Heart left ventricle (tissue), 16 donors: ENCODE measurements around the gene PTPRM. TPM values are rescaled to one million over a fixed set of nuclear protein-coding genes. Genes with fewer than 3 reads are reported as not detected.

ENCODE experiments used
- ATAC-seq, 4 donors: fragments of 200-7000 bp; cut with Tn5 transposase; one replicate each; pipeline ENCODE4 v1.9.1; 2020 to 2022; ENCODE audit warnings: moderate library complexity in 4 of 4, mild to moderate bottlenecking in 3 of 4, moderate number of reproducible peaks in 1 of 4
- DNase-seq, 5 donors: peaks; one replicate each; pipeline ENCODE4 v3.0.0-alpha.2; 2020
- H3K27ac ChIP-seq, 12 donors: fragments of 200-600 bp; sonication (generic) in 4 of 12; one replicate each; pipeline versions ENCODE4 v1.5.0 to v1.8.0; 2016 to 2022; ENCODE audit warnings: mild to moderate bottlenecking in 2 of 12
- H3K27me3 ChIP-seq, 9 donors: fragments of 200-600 bp; sonication (generic) in 2 of 9; one replicate each; pipeline versions ENCODE4 v1.5.1 to v1.8.0; 2016 to 2022; ENCODE audit warnings: mild to moderate bottlenecking in 3 of 9
- H3K36me3 ChIP-seq, 9 donors: fragments of 200-600 bp; sonication (generic) in 2 of 9; one replicate each; pipeline versions ENCODE4 v1.5.0 to v1.8.0; 2018 to 2022; ENCODE audit warnings: mild to moderate bottlenecking in 2 of 9
- H3K4me1 ChIP-seq, 12 donors: fragments of 200-600 bp; sonication (generic) in 4 of 12; one replicate each; pipeline versions ENCODE4 v1.5.0 to v1.8.0; 2016 to 2022; ENCODE audit warnings: mild to moderate bottlenecking in 3 of 12
- H3K4me3 ChIP-seq, 12 donors: fragments of 200-600 bp; sonication (generic) in 4 of 12; one replicate each; pipeline versions ENCODE4 v1.5.0 to v1.8.0; 2017 to 2022; ENCODE audit warnings: mild to moderate bottlenecking in 9 of 12, moderate library complexity in 4 of 12
- H3K9me3 ChIP-seq, 12 donors: fragments of 200-600 bp; sonication (generic) in 4 of 12; one replicate each; pipeline versions ENCODE4 v1.5.0 to v1.8.0; 2016 to 2022; ENCODE audit warnings: mild to moderate bottlenecking in 1 of 12
- CTCF ChIP-seq, 12 donors: fragments of 200-600 bp; sonication (generic) in 4 of 12; IDR thresholded peaks; one replicate each; pipeline versions ENCODE4 v1.5.0 to v1.8.0; 2018 to 2022; ENCODE audit warnings: antibody characterized with exemption in 12 of 12, mild to moderate bottlenecking in 5 of 12
- POLR2A ChIP-seq, 2 donors: fragments of 450-650 bp; IDR thresholded peaks; one replicate each; pipeline ENCODE4 v1.6.1; 2017; ENCODE audit warnings: antibody characterized with exemption in 2 of 2, mild to moderate bottlenecking in 2 of 2, moderate library complexity in 2 of 2
- WGBS, 4 donors: extraction: QIAGEN DNeasy Blood & Tissue Kit in 2 of 4; methylation state at CpG; one replicate each; pipeline versions ENCODE4 v1.1.5 to v1.1.7; 2013 to 2018; 5-methylcytosine and 5-hydroxymethylcytosine counted together
- intact Hi-C, 10 donors: fragments of 100-400 bp; cut with DNase I; formaldehyde crosslinking; loops; one replicate each; pipeline versions ENCODE4 v1.11.1 to v1.14.2; 2022
- polyA plus RNA-seq, 2 donors: library from polyadenylated mRNA; stranded (reverse); fragments of 200-250 nt; gene quantifications; one replicate each; pipeline ENCODE4 v1.2.3, GENCODE V29; 2013
- total RNA-seq, 9 donors: library from RNA; depleted of rRNA in 2 of 9; stranded (reverse); fragments of >200 nt in 2 of 9; fragmentation: NEBNext Ultra II Directional in 3 of 9; extraction: Animal tissue kit (Norgen Biotek cat#: 25700) in 3 of 9; gene quantifications; one replicate each; pipeline versions ENCODE4 v1.1.0 to v1.2.4, GENCODE V29; 2016 to 2023
- donor health status: ischemic (EF 13 %, LVEDD 7.1; RV severe dilation, severe dysfunction).
- donor health status: healthy with polysubstance abuse.
- donor health status: DM: no; HTN: yes; CAD: no.
- donor health status: DM: no; HTN: no; CAD: no.
- donor health status: ischemic (EF 25% LVEDD 6.9; RV normal size, moderate dysfunction).
- donor health status: ischemic (EF 25% LVEDD 5.7; RV mildly dilated, moderate dysfunction).
- donor health status: healthy.
- donor health status: DM: yes; HTN: yes; CAD: no.
- donor health status: ischemic (EF 35%, LVEDD 5.7; RV mildly dilated, moderate dysfunction).
- donor health status: nonischemic (EF 11% LVEDD 7.7; RV severe dilation, severe dysfunction).
- donor health status: DM: yes; HTN: yes; CAD: no.
- donor health status: PGD.
- donor health status: ischemic (EF 29% LVEDD 5.4; RV normal size, mild dysfunction).
- donor health status: nonischemic (EF 23%, LVEDD 6.1; RV moderate dilation, normal function).

Gene PTPRM
- total and polyA plus RNA-seq, 11 donors: 93.8 to 186 (median 123) TPM

GRCh38 chr18:7803956-7804469, 236.9 kb downstream of the PTPRM start:
- DNase-seq: no peak
- 55 to 67% (median 63%) methylated on average over 4 of the region's 4 CpGs for WGBS, 4 donors
- Histone ChIP-seq H3K4me3 (no peak overlapping the region), H3K4me1 (peaks cover 0 to 63% (median 25%) of the 10 kb centered on the region in 12 donors), H3K27me3 (no peaks in the 10 kb centered on the region), H3K9me3 (no peaks in the 10 kb centered on the region), H3K36me3 (no peaks in the 10 kb centered on the region), H3K27ac (no peak overlapping the region)
- intact Hi-C loops: loop anchor here in 2 of 10 donors (10.0 kb wide), 2 partner anchors 59 to 181 kb away; no protein-coding TSS in a partner anchor
- ATAC-seq: no peak
- TF ChIP-seq POLR2A (IDR thresholded peaks at IDR 0.05) (no peak), CTCF (IDR thresholded peaks at IDR 0.05) (no peak)

GRCh38 chr18:7805096-7805495, 238.0 kb downstream of the PTPRM start:
- intact Hi-C loops: loop anchor here in 2 of 10 donors (10.0 kb wide), 2 partner anchors 60 to 180 kb away; no protein-coding TSS in a partner anchor
- Histone ChIP-seq H3K9me3 (no peaks in the 10 kb centered on the region), H3K27me3 (no peaks in the 10 kb centered on the region), H3K4me1 (peaks cover 0 to 71% (median 29%) of the 10 kb centered on the region in 12 donors), H3K4me3 (no peak overlapping the region), H3K27ac (no peak overlapping the region), H3K36me3 (no peaks in the 10 kb centered on the region)
- 81 to 87% (median 83%) methylated on average over 2 of the region's 2 CpGs for WGBS, 4 donors
- ATAC-seq (no peak), DNase-seq (no peak)
- no peak for TF ChIP-seq POLR2A (IDR thresholded peaks at IDR 0.05)

GRCh38 chr18:7805880-7806279, 238.8 kb downstream of the PTPRM start:
- H3K4me3 ChIP-seq: no peak overlapping the region
- no peaks in the 10 kb centered on the region for H3K36me3 ChIP-seq
- no peaks in the 10 kb centered on the region for H3K27me3 ChIP-seq
- no peak overlapping the region for H3K27ac ChIP-seq
- TF ChIP-seq POLR2A (IDR thresholded peaks at IDR 0.05): no peak
- TF ChIP-seq CTCF (IDR thresholded peaks at IDR 0.05): peak in 2 of 12 donors; percentile 7 to 15
- intact Hi-C loops: loop anchor here in 2 of 10 donors (10.0 kb wide), 2 partner anchors 61 to 179 kb away; no protein-coding TSS in a partner anchor
- H3K4me1 ChIP-seq: peaks cover 0 to 74% (median 32%) of the 10 kb centered on the region in 12 donors
- DNase-seq: no peak
- peak in 2 of 4 donors; percentile 38 to 50 for ATAC-seq
- WGBS, 4 donors: 91 to 100% (median 93%) methylated on average over 1 of the region's 1 CpG
- H3K9me3 ChIP-seq: no peaks in the 10 kb centered on the region

GRCh38 chr18:7807936-7808453, 240.9 kb downstream of the PTPRM start:
- intact Hi-C loops: loop anchor here in 2 of 10 donors (10.0 kb wide), 2 partner anchors 63 to 177 kb away; no protein-coding TSS in a partner anchor
- no peak for DNase-seq
- H3K36me3 ChIP-seq: no peaks in the 10 kb centered on the region

More at GRCh38 chr18:7807936-7808453, 240.9 kb downstream of the PTPRM start:
- Histone ChIP-seq H3K27me3 (no peaks in the 10 kb centered on the region), H3K27ac (no peak overlapping the region), H3K4me1 (peaks cover 0 to 90% (median 45%) of the 10 kb centered on the region in 12 donors), H3K4me3 (no peak overlapping the region), H3K9me3 (peaks cover 0 to 2% (median 0%) of the 10 kb centered on the region in 12 donors)
- TF ChIP-seq CTCF (IDR thresholded peaks at IDR 0.05): no peak
- no peak for TF ChIP-seq POLR2A (IDR thresholded peaks at IDR 0.05)
- WGBS, 4 donors: 50 to 62% (median 56%) methylated on average over 9 of the region's 9 CpGs
- ATAC-seq: no peak
